ENCODE results near the gene CER1. TPM values are rescaled to one million over a fixed set of nuclear protein-coding genes. Genes with fewer than 3 reads are reported as not detected.

Gene CER1
- total and polyA plus RNA-seq, 9 of the 15 experiments (the other 6 are each of a cell fraction or from before 2014, with no cell fraction given) = not detected

DNA sequence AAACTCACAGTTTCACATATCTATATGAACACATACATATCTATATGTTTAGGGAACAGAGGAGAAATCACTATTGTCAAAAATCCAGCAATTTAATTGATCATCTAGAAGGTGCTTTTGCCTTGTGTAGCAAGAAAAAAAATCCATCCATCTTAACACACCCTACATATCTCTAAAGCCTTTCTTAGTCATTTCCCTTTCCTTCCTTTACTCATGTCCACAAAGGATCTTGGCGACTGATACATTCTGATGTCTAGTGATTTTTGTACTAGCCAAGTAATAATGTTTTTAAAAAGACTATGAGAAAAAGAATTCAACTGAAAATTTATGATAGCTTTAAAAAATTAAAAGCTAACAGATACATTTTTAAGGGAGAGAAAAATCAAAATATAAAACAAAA is 51.8 kb downstream of the CER1 start:
- no peak overlapping the region for H3K9ac ChIP-seq (ENCODE audit: insufficient read depth in 1 of 2, low read depth in 2 of 2, low read length in 2 of 2)
- no peaks in the 10 kb centered on the region for H3K36me3 ChIP-seq (ENCODE audit: control insufficient read depth, insufficient read depth, low read length)
- 0% methylated on average over 1 of the region's 1 CpG for WGBS (ENCODE audit: insufficient coverage, low coverage, missing lambda C conversion rate)
- intact Hi-C loops (cut with micrococcal nuclease) (no loop called here), in situ Hi-C loops (cut with MboI) (loop anchor here (25.0 kb wide), 1 partner anchor 467 kb away; no protein-coding TSS in a partner anchor)
- DNase-seq (ENCODE audit: extremely low read depth in 1 of 4, low spot score in 3 of 4) (no peak), FAIRE-seq (no peak), ATAC-seq (no peak)
- no peak overlapping the region for H3K4me2 ChIP-seq (ENCODE audit: insufficient read depth, low read length)
- H3K27ac ChIP-seq (ENCODE audit: extremely low read depth, low read depth, low read length) = no peak overlapping the region
- no peaks in the 10 kb centered on the region for H4K20me1 ChIP-seq (replicated peaks; ENCODE audit: control insufficient read depth, insufficient read depth, low read length)
- no peaks in the 10 kb centered on the region for H3K9me1 ChIP-seq (ENCODE audit: control insufficient read depth, insufficient read depth, low read length)
- no peaks in the 10 kb centered on the region for H3K79me2 ChIP-seq (ENCODE audit: control insufficient read depth, insufficient read depth, low read length)
- H3K9me3 ChIP-seq (replicated peaks; ENCODE audit: control insufficient read depth, insufficient read depth, low read depth, low read length) = no peaks in the 10 kb centered on the region
- no peak overlapping the region for H3K4me3 ChIP-seq
- no peak overlapping the region for H2AFZ ChIP-seq (ENCODE audit: low read depth, low read length)
- no peaks in the 10 kb centered on the region for H3K27me3 ChIP-seq (ENCODE audit: control insufficient read depth in 2 of 2, insufficient read depth in 2 of 2, low read length in 2 of 2)
- ChIA-PET POLR2A (no interaction called here), CTCF (ENCODE audit: low intra/inter-chr PET ratio) (no interaction called here)
- TF ChIP-seq CBFA2T3 (IDR thresholded peaks at IDR 0.05) = no peak
- TF ChIP-seq SIN3B (IDR thresholded peaks at IDR 0.05; ENCODE audit: low read depth) = no peak
- TF ChIP-seq, protein P1, sequence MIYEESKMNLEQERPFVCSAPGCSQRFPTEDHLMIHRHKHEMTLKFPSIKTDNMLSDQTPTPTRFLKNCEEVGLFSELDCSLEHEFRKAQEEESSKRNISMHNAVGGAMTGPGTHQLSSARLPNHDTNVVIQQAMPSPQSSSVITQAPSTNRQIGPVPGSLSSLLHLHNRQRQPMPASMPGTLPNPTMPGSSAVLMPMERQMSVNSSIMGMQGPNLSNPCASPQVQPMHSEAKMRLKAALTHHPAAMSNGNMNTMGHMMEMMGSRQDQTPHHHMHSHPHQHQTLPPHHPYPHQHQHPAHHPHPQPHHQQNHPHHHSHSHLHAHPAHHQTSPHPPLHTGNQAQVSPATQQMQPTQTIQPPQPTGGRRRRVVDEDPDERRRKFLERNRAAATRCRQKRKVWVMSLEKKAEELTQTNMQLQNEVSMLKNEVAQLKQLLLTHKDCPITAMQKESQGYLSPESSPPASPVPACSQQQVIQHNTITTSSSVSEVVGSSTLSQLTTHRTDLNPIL (CRISPR knock-in tag; IDR thresholded peaks at IDR 0.05) = no peak
- no peak for TF ChIP-seq FOXP1 (CRISPR knock-in tag; IDR thresholded peaks at IDR 0.05)
- TF ChIP-seq RBM25 (IDR thresholded peaks at IDR 0.05; ENCODE audit: low read depth, low read length, severe bottlenecking) = no peak
- no peak for TF ChIP-seq ZNF12 (CRISPR knock-in tag; IDR thresholded peaks at IDR 0.05)
- no peak for TF ChIP-seq SREBF2 (CRISPR knock-in tag; IDR thresholded peaks at IDR 0.05)
- H3K4me1 ChIP-seq (replicated peaks in 1 of 2; ENCODE audit: control insufficient read depth in 2 of 2, insufficient read depth in 2 of 2, low read length in 2 of 2) = no peaks in the 10 kb centered on the region
- no TSS peak for BruUV-seq (replicated peaks)

Other genes with a start within 250 kb of the CER1 start
- gene ZDHHC21, start 29.3 kb downstream of the CER1 start, total RNA-seq (2014; rRNA removed) = 0.53 and 0.64 TPM in 2 replicates
- gene ZDHHC21, start 29.3 kb downstream of the CER1 start, total RNA-seq (2014; rRNA removed; fragmentation: Illumina TruSeq; extraction: Trizol) = 1.0 and 1.7 TPM in 2 replicates
- gene ZDHHC21, start 29.3 kb downstream of the CER1 start, total RNA-seq (2015; rRNA removed; fragmentation: Illumina TruSeq; extraction: Trizol) = 1.2 and 1.4 TPM in 2 replicates
- 0.72 and 1.5 TPM in 2 replicates for gene ZDHHC21, start 29.3 kb downstream of the CER1 start, total RNA-seq (2021)
- gene ZDHHC21, start 29.3 kb downstream of the CER1 start, polyA plus RNA-seq (2011; rRNA removed) = 0.51 and 1.9 TPM in 2 replicates
- 0.72 and 1.00 TPM in 2 replicates for gene ZDHHC21, start 29.3 kb downstream of the CER1 start, polyA plus RNA-seq (2014; fragmentation: Illumina TruSeq; extraction: Trizol)
- gene ZDHHC21, start 29.3 kb downstream of the CER1 start, polyA plus RNA-seq (2014; fragmentation: Nextera tagmentation; extraction: Ambion mirVana) = under 1 TPM; 0.10 to 0.31 TPM
- gene ZDHHC21, start 29.3 kb downstream of the CER1 start, polyA plus RNA-seq (2014; rRNA removed) = 0.52 and 0.59 TPM in 2 replicates
- gene FREM1, start 187.7 kb upstream of the CER1 start, total RNA-seq (2014; rRNA removed) = 0.04 TPM in 1 of 2 replicates, not detected in the other
- gene FREM1, start 187.7 kb upstream of the CER1 start, total RNA-seq (2014; rRNA removed; fragmentation: Illumina TruSeq; extraction: Trizol) = 0.15 and 0.22 TPM in 2 replicates
- gene FREM1, start 187.7 kb upstream of the CER1 start, total RNA-seq (2015; rRNA removed; fragmentation: Illumina TruSeq; extraction: Trizol) = 0.18 and 0.23 TPM in 2 replicates
- 0.11 and 0.13 TPM in 2 replicates for gene FREM1, start 187.7 kb upstream of the CER1 start, total RNA-seq (2021)
- 0.03 and 0.04 TPM in 2 replicates for gene FREM1, start 187.7 kb upstream of the CER1 start, polyA plus RNA-seq (2011; rRNA removed)
- gene FREM1, start 187.7 kb upstream of the CER1 start, polyA plus RNA-seq (2014; fragmentation: Illumina TruSeq; extraction: Trizol) = 0.24 and 0.25 TPM in 2 replicates
- gene FREM1, start 187.7 kb upstream of the CER1 start, polyA plus RNA-seq (2014; fragmentation: Nextera tagmentation; extraction: Ambion mirVana) = under 1 TPM in 1 of 2 experiments, not detected in 1; 0.07 TPM
- gene FREM1, start 187.7 kb upstream of the CER1 start, polyA plus RNA-seq (2014; rRNA removed) = 0.05 TPM in 1 of 2 replicates, not detected in the other

All from K562 (cell line).